Ishikawa (cell line): ENCODE results near the gene MYRFL.

ENCODE experiments used
- CEBPB ChIP-seq: IDR thresholded peaks from 2 replicates; pipeline ENCODE4 v1.6.1; 2012
- EP300 ChIP-seq: IDR thresholded peaks from 2 replicates; pipeline ENCODE4 v1.6.1; 2012; ENCODE audit warnings: borderline replicate concordance
- RAD21 ChIP-seq: IDR thresholded peaks from 2 replicates; pipeline ENCODE4 v1.6.1; 2012; ENCODE audit warnings: low read depth
- TAF1 ChIP-seq: IDR thresholded peaks from 2 replicates; pipeline ENCODE4 v1.6.1; 2012; ENCODE audit warnings: low read depth, mild to moderate bottlenecking
- TCF12 ChIP-seq: IDR thresholded peaks from 2 replicates; pipeline ENCODE4 v1.6.1; 2012; ENCODE audit warnings: low read depth
- YY1 ChIP-seq: IDR thresholded peaks from 2 replicates; pipeline ENCODE4 v1.6.1; 2012; ENCODE audit warnings: low read depth

DNA sequence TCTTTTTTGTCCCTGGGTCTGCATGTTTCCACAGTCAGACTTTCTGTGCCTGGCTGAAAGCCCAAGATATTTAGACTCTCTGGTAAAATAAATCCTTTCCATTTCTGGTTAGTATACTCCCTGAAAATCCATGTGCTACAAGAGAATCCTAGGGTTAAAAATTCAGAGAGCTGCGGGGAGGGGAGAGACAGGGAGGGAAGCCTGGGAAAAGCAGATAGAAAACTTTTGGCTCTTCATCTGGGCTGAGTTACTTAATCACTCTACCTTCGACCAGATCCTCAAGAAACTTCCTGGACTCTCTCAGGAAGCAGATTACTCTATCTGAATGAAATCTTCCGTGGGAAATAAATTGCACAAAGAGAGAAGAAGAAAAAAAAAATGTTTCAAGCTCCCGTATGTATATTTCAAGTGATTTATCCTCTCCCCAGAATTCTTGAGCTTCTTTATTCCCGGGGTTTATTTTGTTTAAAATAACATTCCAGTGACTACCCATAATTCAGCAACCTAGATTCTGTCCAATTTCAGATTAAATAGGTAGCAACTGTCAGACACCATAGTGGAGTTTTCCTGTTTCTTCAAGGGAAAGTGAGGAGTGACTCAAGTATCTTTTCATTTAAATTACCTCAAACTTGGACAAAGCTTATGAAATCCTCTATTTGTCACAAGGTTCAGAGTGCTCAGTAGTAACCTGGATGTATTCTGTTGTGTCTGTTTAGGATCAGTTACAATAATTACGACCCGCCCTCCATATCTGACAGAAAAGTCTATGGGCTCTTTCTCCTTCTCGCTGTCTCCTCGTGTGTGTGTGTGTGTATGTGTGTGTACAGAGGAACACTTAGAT is 163.7 kb downstream of the MYRFL start:
- TF ChIP-seq EP300 (no peak), RAD21 (no peak), CEBPB (no peak), YY1 (no peak), TCF12 (no peak), TAF1 (no peak)
